ENCODE data around the gene PLCXD3.
"Not testable (repeated sequence)": the region's sequence is repeated elsewhere in the genome, so short reads cannot be mapped to it uniquely, and the experiment has no call there.

The PLCXD3 gene

GRCh38 chr5:41349846-41350245, 160.6 kb downstream of the PLCXD3 start:
- no peak for DNase-seq (ENCODE audit: low spot score)

GRCh38 chr5:41347569-41347968, 162.8 kb downstream of the PLCXD3 start:
- DNase-seq (ENCODE audit: low spot score): no peak

- DNase-seq (ENCODE audit: low spot score): no peak
Observed at GRCh38 chr5:41346609-41347008, 163.8 kb downstream of the PLCXD3 start.

- DNase-seq (ENCODE audit: low spot score): no peak
Observed at GRCh38 chr5:41345295-41345694, 165.1 kb downstream of the PLCXD3 start.

GRCh38 chr5:41339339-41339738, 171.1 kb downstream of the PLCXD3 start:
- no peak for DNase-seq (ENCODE audit: low spot score)

- DNase-seq (ENCODE audit: low spot score): no peak
Observed at GRCh38 chr5:41338136-41338675, 172.2 kb downstream of the PLCXD3 start.

- no peak for DNase-seq (ENCODE audit: low spot score)
Observed at GRCh38 chr5:41337724-41338123, 172.7 kb downstream of the PLCXD3 start.

- no peak for DNase-seq (ENCODE audit: low spot score)
Observed at GRCh38 chr5:41337216-41337615, 173.2 kb downstream of the PLCXD3 start.

GRCh38 chr5:41336471-41336870, 173.9 kb downstream of the PLCXD3 start:
- DNase-seq (ENCODE audit: low spot score): no peak

GRCh38 chr5:41335596-41336181, 174.7 kb downstream of the PLCXD3 start:
- DNase-seq (ENCODE audit: low spot score): no peak

GRCh38 chr5:41334758-41335157, 175.6 kb downstream of the PLCXD3 start:
- no peak for DNase-seq (ENCODE audit: low spot score)

GRCh38 chr5:41334221-41334620, 176.2 kb downstream of the PLCXD3 start:
- DNase-seq (ENCODE audit: low spot score): no peak

GRCh38 chr5:41325074-41325473, 185.3 kb downstream of the PLCXD3 start:
- DNase-seq (ENCODE audit: low spot score): no peak

GRCh38 chr5:41322826-41323225, 187.6 kb downstream of the PLCXD3 start:
- not testable (repeated sequence) for DNase-seq (ENCODE audit: low spot score)

- no peak for DNase-seq (ENCODE audit: low spot score)
Observed at GRCh38 chr5:41312478-41313060, 197.8 kb downstream of the PLCXD3 start.

- no peak for DNase-seq (ENCODE audit: low spot score)
Observed at GRCh38 chr5:41312066-41312465, 198.3 kb downstream of the PLCXD3 start.

- DNase-seq (ENCODE audit: low spot score): no peak
Observed at GRCh38 chr5:41309275-41309674, 201.1 kb downstream of the PLCXD3 start.

- no peak for DNase-seq (ENCODE audit: low spot score)
Observed at GRCh38 chr5:41306005-41306404, 204.4 kb downstream of the PLCXD3 start.

- no peak for DNase-seq (ENCODE audit: low spot score)
Observed at GRCh38 chr5:41305056-41305455, 205.3 kb downstream of the PLCXD3 start.

- DNase-seq (ENCODE audit: low spot score): no peak
Observed at GRCh38 chr5:41296066-41296465, 214.3 kb downstream of the PLCXD3 start.

GRCh38 chr5:41291323-41291722, 219.1 kb downstream of the PLCXD3 start:
- no peak for DNase-seq (ENCODE audit: low spot score)

- no peak for DNase-seq (ENCODE audit: low spot score)
Observed at GRCh38 chr5:41290810-41291209, 219.6 kb downstream of the PLCXD3 start.

GRCh38 chr5:41289970-41290464, 220.4 kb downstream of the PLCXD3 start:
- DNase-seq (ENCODE audit: low spot score): no peak

GRCh38 chr5:41286696-41287095, 223.7 kb downstream of the PLCXD3 start:
- no peak for DNase-seq (ENCODE audit: low spot score)
